GM21717 (cell line): Measurements from ENCODE around the gene PRDM4.
"Not testable (repeated sequence)": the region's sequence is repeated elsewhere in the genome, so short reads cannot be mapped to it uniquely, and the experiment has no call there.

Experiments
- ATAC-seq: cut with Tn5 transposase; IDR thresholded peaks from one replicate; pipeline ENCODE4 v1.9.1; 2021; ENCODE audit warnings: mild to moderate bottlenecking, moderate library complexity; ENCODE audit not compliant: unreplicated experiment

The PRDM4 gene

GRCh38 chr12:107775093-107775721 is 14.3 kb upstream of the PRDM4 start:
- ATAC-seq = no peak

GRCh38 chr12:107774349-107775029 is 13.6 kb upstream of the PRDM4 start, which contains the start of gene ASCL4:
Gene ASCL4, plus strand, starts transcription at chr12:107774704. Its CDS starts 515 bp downstream, at chr12:107775219.
- no peak for ATAC-seq

- ATAC-seq = no peak
These were observed 6.5 kb upstream of the PRDM4 start for GRCh38 chr12:107767466-107767865.

- ATAC-seq = no peak
These were observed 4.4 kb upstream of the PRDM4 start for GRCh38 chr12:107765316-107765715.

- ATAC-seq = no peak
These were observed 3.7 kb upstream of the PRDM4 start for GRCh38 chr12:107764626-107765025.

- ATAC-seq = no peak
These were observed 1.9 kb upstream of the PRDM4 start for GRCh38 chr12:107762874-107763273.

- peak; percentile 19 for ATAC-seq
These were observed 566 bp upstream of the PRDM4 start for GRCh38 chr12:107761502-107761904.

- ATAC-seq = peak; percentile 23
These were observed 629 bp downstream of the PRDM4 start for GRCh38 chr12:107760207-107760808.

- ATAC-seq = no peak
These were observed 1.5 kb downstream of the PRDM4 start for GRCh38 chr12:107759410-107759809.

GRCh38 chr12:107749083-107749482 is 11.9 kb downstream of the PRDM4 start:
- no peak for ATAC-seq

GRCh38 chr12:107748472-107748871 is 12.5 kb downstream of the PRDM4 start:
- ATAC-seq = no peak

GRCh38 chr12:107736914-107737313 is 24.0 kb downstream of the PRDM4 start:
- ATAC-seq = peak; percentile 91

GRCh38 chr12:107735763-107736162 is 25.2 kb downstream of the PRDM4 start:
- no peak for ATAC-seq

GRCh38 chr12:107734139-107734538 is 26.8 kb downstream of the PRDM4 start:
- ATAC-seq = no peak

- no peak for ATAC-seq
These were observed 28.6 kb downstream of the PRDM4 start for GRCh38 chr12:107732365-107732764.

- no peak for ATAC-seq
These were observed 29.6 kb downstream of the PRDM4 start for GRCh38 chr12:107731366-107731765.

GRCh38 chr12:107730618-107731341 is 30.2 kb downstream of the PRDM4 start:
- ATAC-seq = no peak

GRCh38 chr12:107727742-107728141 is 33.2 kb downstream of the PRDM4 start:
- ATAC-seq = not testable (repeated sequence)

GRCh38 chr12:107727327-107727726 is 33.6 kb downstream of the PRDM4 start:
- ATAC-seq = not testable (repeated sequence)

GRCh38 chr12:107718606-107719005 is 42.3 kb downstream of the PRDM4 start:
- no peak for ATAC-seq

- ATAC-seq = no peak
These were observed 45.2 kb downstream of the PRDM4 start for GRCh38 chr12:107715780-107716179.
